ENCODE results near the gene SPATA22. TPM values are rescaled to one million over a fixed set of nuclear protein-coding genes. Genes with fewer than 3 reads are reported as not detected.
"Not testable (repeated sequence)": the region's sequence is repeated elsewhere in the genome, so short reads cannot be mapped to it uniquely, and the experiment has no call there.

SPATA22 gene
- total RNA-seq, 1 donor, result 2.2 TPM

- DNase-seq (ENCODE audit: insufficient read length, low spot score, missing footprints), result no peak
- Histone ChIP-seq H3K27me3 (ENCODE audit: insufficient read depth, low read length) (no peaks in the 10 kb centered on the region), H4K20me1 (ENCODE audit: insufficient read depth, low read length) (no peaks in the 10 kb centered on the region), H3K4me1 (ENCODE audit: insufficient read depth, low read length) (no peaks in the 10 kb centered on the region), H3K27ac (ENCODE audit: low read depth, low read length) (no peak within 1 kb of the TSS), H3K4me2 (ENCODE audit: insufficient read depth, low read length) (no peak within 1 kb of the TSS), H2AFZ (ENCODE audit: low read length) (no peak within 1 kb of the TSS), H3K4me3 (ENCODE audit: insufficient read depth, low read length) (no peak within 1 kb of the TSS), H3K79me2 (ENCODE audit: insufficient read depth, low read length) (no peaks in the 10 kb centered on the region), H3K36me3 (ENCODE audit: insufficient read depth, low read length) (no peaks in the 10 kb centered on the region), H3K9me3 (ENCODE audit: low read depth, low read length) (no peaks in the 10 kb centered on the region)
- no peak for TF ChIP-seq CTCF (IDR thresholded peaks at IDR 0.05; ENCODE audit: extremely low read depth, low read depth, low read length)
These were observed 37.9 kb downstream of the SPATA22 start, which contains the start of gene OR1E2 for GRCh38 chr17:3433741-3434140. OR1E2 (minus strand) TSS chr17:3433841; CDS start chr17:3433841, 0 bp downstream.

- not testable (repeated sequence) for H3K4me3 ChIP-seq (ENCODE audit: insufficient read depth, low read length); H3K79me2 ChIP-seq (ENCODE audit: insufficient read depth, low read length); H4K20me1 ChIP-seq (ENCODE audit: insufficient read depth, low read length); H3K27me3 ChIP-seq (ENCODE audit: insufficient read depth, low read length); H3K27ac ChIP-seq (ENCODE audit: low read depth, low read length); DNase-seq (ENCODE audit: insufficient read length, low spot score, missing footprints); H2AFZ ChIP-seq (ENCODE audit: low read length); H3K4me1 ChIP-seq (ENCODE audit: insufficient read depth, low read length); H3K36me3 ChIP-seq (ENCODE audit: insufficient read depth, low read length); H3K9me3 ChIP-seq (ENCODE audit: low read depth, low read length); H3K4me2 ChIP-seq (ENCODE audit: insufficient read depth, low read length)
These were observed 38.4 kb downstream of the SPATA22 start for GRCh38 chr17:3433215-3433614.

- no peaks in the 10 kb centered on the region for H3K9me3 ChIP-seq (ENCODE audit: low read depth, low read length)
- H3K4me2 ChIP-seq (ENCODE audit: insufficient read depth, low read length), result no peak overlapping the region
- H4K20me1 ChIP-seq (ENCODE audit: insufficient read depth, low read length), result no peaks in the 10 kb centered on the region
- H3K27me3 ChIP-seq (ENCODE audit: insufficient read depth, low read length), result no peaks in the 10 kb centered on the region
- no peak overlapping the region for H3K4me3 ChIP-seq (ENCODE audit: insufficient read depth, low read length)
- no peaks in the 10 kb centered on the region for H3K4me1 ChIP-seq (ENCODE audit: insufficient read depth, low read length)
- no peak overlapping the region for H2AFZ ChIP-seq (ENCODE audit: low read length)
- no peaks in the 10 kb centered on the region for H3K79me2 ChIP-seq (ENCODE audit: insufficient read depth, low read length)
- H3K27ac ChIP-seq (ENCODE audit: low read depth, low read length), result no peak overlapping the region
- H3K36me3 ChIP-seq (ENCODE audit: insufficient read depth, low read length), result no peaks in the 10 kb centered on the region
- no peak for TF ChIP-seq CTCF (IDR thresholded peaks at IDR 0.05; ENCODE audit: extremely low read depth, low read depth, low read length)
- no peak for DNase-seq (ENCODE audit: insufficient read length, low spot score, missing footprints)
These were observed 53.4 kb downstream of the SPATA22 start for GRCh38 chr17:3418222-3418621.

GRCh38 chr17:3415610-3416009 lies 56.0 kb downstream of the SPATA22 start:
- DNase-seq (ENCODE audit: insufficient read length, low spot score, missing footprints), result no peak
- Histone ChIP-seq H3K4me1 (ENCODE audit: insufficient read depth, low read length) (no peaks in the 10 kb centered on the region), H4K20me1 (ENCODE audit: insufficient read depth, low read length) (no peaks in the 10 kb centered on the region), H3K79me2 (ENCODE audit: insufficient read depth, low read length) (no peaks in the 10 kb centered on the region), H3K9me3 (ENCODE audit: low read depth, low read length) (no peaks in the 10 kb centered on the region), H3K36me3 (ENCODE audit: insufficient read depth, low read length) (no peaks in the 10 kb centered on the region), H3K4me2 (ENCODE audit: insufficient read depth, low read length) (no peak overlapping the region), H3K4me3 (ENCODE audit: insufficient read depth, low read length) (no peak overlapping the region), H3K27me3 (ENCODE audit: insufficient read depth, low read length) (no peaks in the 10 kb centered on the region), H2AFZ (ENCODE audit: low read length) (no peak overlapping the region), H3K27ac (ENCODE audit: low read depth, low read length) (no peak overlapping the region)
- no peak for TF ChIP-seq CTCF (IDR thresholded peaks at IDR 0.05; ENCODE audit: extremely low read depth, low read depth, low read length)

GRCh38 chr17:3412216-3412615 lies 59.4 kb downstream of the SPATA22 start:
- H3K79me2 ChIP-seq (ENCODE audit: insufficient read depth, low read length); H3K4me1 ChIP-seq (ENCODE audit: insufficient read depth, low read length); H3K4me3 ChIP-seq (ENCODE audit: insufficient read depth, low read length); DNase-seq (ENCODE audit: insufficient read length, low spot score, missing footprints); H4K20me1 ChIP-seq (ENCODE audit: insufficient read depth, low read length); H3K27ac ChIP-seq (ENCODE audit: low read depth, low read length); H3K36me3 ChIP-seq (ENCODE audit: insufficient read depth, low read length); H3K9me3 ChIP-seq (ENCODE audit: low read depth, low read length); H2AFZ ChIP-seq (ENCODE audit: low read length); H3K27me3 ChIP-seq (ENCODE audit: insufficient read depth, low read length); H3K4me2 ChIP-seq (ENCODE audit: insufficient read depth, low read length): not testable (repeated sequence)
